T follicular helper cell (primary cell): ENCODE data around the gene GAREM1.
"Not testable (repeated sequence)": the region's sequence is repeated elsewhere in the genome, so short reads cannot be mapped to it uniquely, and the experiment has no call there.

Experiments
- DNase-seq: peaks from one replicate; pipeline ENCODE4 v3.0.0-alpha.2; 2020; ENCODE audit warnings: low read depth

Gene GAREM1

GRCh38 chr18:32368991-32369390, 101.7 kb downstream of the GAREM1 start:
- DNase-seq: no peak

GRCh38 chr18:32368170-32368569, 102.5 kb downstream of the GAREM1 start:
- DNase-seq: no peak

- no peak for DNase-seq
Measured at GRCh38 chr18:32366586-32367538, 103.8 kb downstream of the GAREM1 start.

GRCh38 chr18:32362484-32362883, 108.2 kb downstream of the GAREM1 start:
- no peak for DNase-seq

- no peak for DNase-seq
Measured at GRCh38 chr18:32360682-32361345, 109.9 kb downstream of the GAREM1 start.

- no peak for DNase-seq
Measured at GRCh38 chr18:32358529-32358928, 112.2 kb downstream of the GAREM1 start.

- DNase-seq: no peak
Measured at GRCh38 chr18:32358075-32358474, 112.6 kb downstream of the GAREM1 start.

GRCh38 chr18:32355896-32356295, 114.8 kb downstream of the GAREM1 start:
- no peak for DNase-seq

GRCh38 chr18:32354518-32354917, 116.2 kb downstream of the GAREM1 start:
- no peak for DNase-seq

GRCh38 chr18:32353257-32353656, 117.4 kb downstream of the GAREM1 start:
- DNase-seq: no peak

- no peak for DNase-seq
Measured at GRCh38 chr18:32351032-32351431, 119.7 kb downstream of the GAREM1 start.

GRCh38 chr18:32349728-32350395, 120.8 kb downstream of the GAREM1 start:
- DNase-seq: no peak

- no peak for DNase-seq
Measured at GRCh38 chr18:32346671-32347070, 124.0 kb downstream of the GAREM1 start.

GRCh38 chr18:32343634-32344033, 127.0 kb downstream of the GAREM1 start:
- no peak for DNase-seq

GRCh38 chr18:32341112-32341511, 129.6 kb downstream of the GAREM1 start:
- not testable (repeated sequence) for DNase-seq

- no peak for DNase-seq
Measured at GRCh38 chr18:32339045-32339444, 131.6 kb downstream of the GAREM1 start.

- no peak for DNase-seq
Measured at GRCh38 chr18:32337821-32338220, 132.9 kb downstream of the GAREM1 start.

GRCh38 chr18:32337347-32337746, 133.3 kb downstream of the GAREM1 start:
- no peak for DNase-seq

- no peak for DNase-seq
Measured at GRCh38 chr18:32335228-32335627, 135.5 kb downstream of the GAREM1 start.

GRCh38 chr18:32333781-32334180, 136.9 kb downstream of the GAREM1 start:
- no peak for DNase-seq

- no peak for DNase-seq
Measured at GRCh38 chr18:32332708-32333107, 138.0 kb downstream of the GAREM1 start.

GRCh38 chr18:32328974-32329373, 141.7 kb downstream of the GAREM1 start:
- DNase-seq: no peak

- no peak for DNase-seq
Measured at GRCh38 chr18:32328379-32328778, 142.3 kb downstream of the GAREM1 start.
